ENCODE results near the gene ZNF536.
"Not testable (repeated sequence)": the region's sequence is repeated elsewhere in the genome, so short reads cannot be mapped to it uniquely, and the experiment has no call there.

The ZNF536 gene

DNA sequence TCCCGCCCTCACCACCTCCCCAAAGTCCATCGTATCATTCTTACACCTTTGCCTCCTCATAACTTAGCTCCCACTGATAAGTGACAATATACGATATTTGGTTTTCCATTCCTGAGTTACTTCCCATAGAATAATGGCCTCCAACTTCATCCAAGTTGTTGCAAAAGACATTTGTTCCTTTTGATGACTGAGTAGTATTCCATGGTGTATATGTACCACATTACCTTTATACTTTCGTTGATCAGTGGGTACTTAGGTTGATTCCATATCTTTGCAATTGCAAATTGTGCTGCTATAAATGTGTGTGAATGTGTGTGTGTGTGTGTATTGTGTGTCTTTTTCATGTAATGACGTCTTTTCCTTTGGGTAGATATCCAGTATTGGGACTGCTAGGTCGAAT is 109.6 kb downstream of the ZNF536 start:
- DNase-seq (ENCODE audit: low read depth, low spot score) = no peak

DNA sequence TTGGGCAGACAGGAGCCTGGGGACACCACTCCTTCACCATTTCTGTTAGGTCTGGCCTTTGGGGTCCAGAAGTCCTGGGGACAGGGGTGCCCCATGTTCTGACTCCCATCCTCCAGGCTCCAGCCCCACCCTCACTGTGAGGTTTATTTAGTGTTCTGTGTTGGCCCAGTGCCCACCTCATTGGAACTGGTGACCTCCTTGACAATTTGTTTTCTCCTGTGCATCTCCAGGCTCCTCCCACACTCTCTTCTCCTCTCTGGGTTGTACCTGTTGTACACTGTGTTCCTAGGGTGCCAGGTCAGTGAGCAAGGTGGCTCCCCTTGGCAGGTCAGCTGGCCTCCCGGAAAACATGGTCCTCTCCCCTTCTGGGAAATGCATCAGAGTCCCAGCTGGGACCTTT is 110.8 kb downstream of the ZNF536 start:
- no peak for DNase-seq (ENCODE audit: low read depth, low spot score)

- DNase-seq (ENCODE audit: low read depth, low spot score) = not testable (repeated sequence)
Measured at GRCh38 chr19:30486250-30486649, 114.1 kb downstream of the ZNF536 start.

DNA sequence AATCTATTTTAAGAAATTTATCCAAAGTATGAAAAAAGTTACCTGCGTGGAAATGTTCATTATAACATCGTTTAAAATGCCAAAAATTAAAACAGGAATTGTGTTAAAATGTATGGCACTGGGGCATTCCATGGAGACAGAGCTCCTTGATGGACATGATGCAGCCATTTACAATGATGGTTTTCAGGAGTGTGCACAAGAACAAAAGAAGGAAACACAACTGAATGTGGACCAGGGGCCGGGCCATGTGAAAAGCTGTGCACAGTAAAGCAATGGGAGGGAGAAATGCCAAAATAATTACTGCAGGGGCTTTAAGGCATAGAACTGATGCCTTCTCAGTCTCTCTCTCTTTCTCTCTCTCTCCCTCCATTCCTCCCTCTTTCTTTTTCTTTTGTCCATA is 115.0 kb downstream of the ZNF536 start:
- DNase-seq (ENCODE audit: low read depth, low spot score) = no peak

DNA sequence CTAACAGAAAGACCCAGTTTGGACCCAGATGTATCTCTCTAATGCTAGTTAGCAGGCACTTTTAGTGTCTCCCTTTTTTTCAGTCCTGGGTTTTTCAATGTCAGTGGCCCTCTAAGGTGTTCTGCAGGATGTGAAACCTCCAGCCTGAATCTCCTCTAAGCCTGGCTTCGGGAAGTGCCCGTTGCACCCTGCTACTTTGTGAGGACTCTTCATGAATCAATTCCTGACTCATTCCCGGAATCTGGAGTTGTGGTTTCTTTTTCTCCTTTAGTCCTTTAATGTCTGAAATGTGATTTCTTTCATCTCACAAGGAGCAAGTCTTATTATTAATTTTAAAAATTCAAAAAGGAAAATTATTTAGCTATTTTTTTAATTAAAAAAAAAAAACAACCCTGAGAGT is 116.0 kb downstream of the ZNF536 start:
- no peak for DNase-seq (ENCODE audit: low read depth, low spot score)

DNA sequence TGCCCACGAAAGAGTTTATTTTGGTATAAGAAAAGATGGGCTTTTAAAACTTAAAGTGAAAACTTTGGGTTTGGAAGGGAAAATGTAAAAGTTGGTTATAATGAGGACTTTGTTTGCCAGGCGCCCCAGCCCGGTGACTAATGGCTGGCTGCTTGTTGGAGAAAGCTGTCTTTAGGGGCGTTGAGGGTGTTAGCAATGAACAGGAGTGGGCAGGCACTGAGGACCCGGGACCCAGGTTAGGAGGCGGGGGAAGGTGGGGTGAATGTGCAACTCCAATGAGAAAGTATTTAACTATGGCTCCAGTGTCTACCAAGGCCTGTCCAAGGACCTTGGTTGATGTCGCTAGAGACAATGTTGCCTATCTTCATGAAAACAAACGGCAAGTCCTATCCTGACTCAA is 118.6 kb downstream of the ZNF536 start:
- DNase-seq (ENCODE audit: low read depth, low spot score) = no peak

GRCh38 chr19:30492586-30493270 is 120.5 kb downstream of the ZNF536 start:
- DNase-seq (ENCODE audit: low read depth, low spot score) = no peak

GRCh38 chr19:30497034-30497433 is 124.8 kb downstream of the ZNF536 start:
- DNase-seq (ENCODE audit: low read depth, low spot score) = no peak

- not testable (repeated sequence) for DNase-seq (ENCODE audit: low read depth, low spot score)
Measured at GRCh38 chr19:30498085-30498484, 125.9 kb downstream of the ZNF536 start.

- DNase-seq (ENCODE audit: low read depth, low spot score) = peak; percentile 17
Measured at GRCh38 chr19:30498707-30499106, 126.5 kb downstream of the ZNF536 start.

DNA sequence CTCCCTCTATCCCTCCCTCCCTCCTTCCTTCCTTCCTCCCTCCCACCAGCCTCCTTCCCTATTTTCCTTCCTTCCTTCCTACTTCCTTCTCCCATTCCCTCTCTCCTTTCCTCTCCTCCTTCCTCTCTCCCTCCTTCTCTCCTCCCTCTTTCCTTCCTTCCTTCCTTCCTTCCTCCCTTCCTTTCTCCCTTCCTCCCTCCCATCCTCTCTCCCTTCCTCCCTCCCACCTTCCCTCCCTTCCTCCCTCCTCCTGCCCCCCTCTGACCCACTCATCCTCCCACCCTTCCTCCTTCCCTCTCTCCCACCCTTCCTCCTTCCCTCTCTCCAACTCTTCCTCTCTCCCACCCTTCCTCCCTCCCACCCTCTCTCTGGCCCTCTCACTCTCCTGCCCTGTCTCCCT is 132.1 kb downstream of the ZNF536 start:
- DNase-seq (ENCODE audit: low read depth, low spot score) = no peak

DNA sequence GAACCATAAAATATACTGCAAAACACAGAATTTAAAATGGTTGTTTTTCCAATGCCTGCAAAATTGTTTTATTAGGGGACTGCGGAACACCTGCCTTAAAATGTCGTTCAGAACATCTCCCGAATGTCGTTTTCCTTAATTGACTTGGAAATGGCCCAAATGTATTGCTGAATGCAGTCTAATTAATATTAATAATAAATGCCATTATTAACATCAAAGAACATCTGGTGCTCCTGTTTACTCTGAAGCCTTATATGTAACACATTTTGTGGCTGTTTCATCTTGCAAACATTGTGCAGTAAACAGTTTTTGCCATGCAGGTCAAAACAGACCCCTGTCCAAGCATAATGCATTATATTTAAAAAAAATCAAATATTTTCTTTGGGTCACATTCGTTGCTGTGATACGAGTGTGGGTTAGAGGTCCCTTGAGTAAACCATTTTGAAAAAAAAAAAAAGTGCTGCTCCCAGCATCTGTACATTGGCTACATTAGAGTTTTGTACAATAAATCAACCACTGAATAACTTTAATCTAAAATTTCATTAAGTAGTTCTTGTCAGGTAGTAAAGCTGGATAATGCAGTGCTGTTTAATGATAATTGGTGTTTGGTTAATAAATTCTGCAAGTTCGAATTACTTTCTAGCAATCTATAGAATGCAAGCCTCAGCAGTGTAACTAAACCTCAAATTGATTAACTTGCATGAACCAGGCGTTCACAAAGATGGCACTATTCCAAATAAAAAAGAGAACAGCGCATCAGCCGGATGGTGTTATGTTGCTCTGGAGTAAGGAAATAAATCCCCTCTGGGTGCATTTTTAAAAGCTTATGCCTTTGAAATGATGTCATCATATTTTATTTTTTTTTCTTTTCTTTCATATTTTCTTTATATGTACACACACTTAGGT is 140.2 kb downstream of the ZNF536 start:
- DNase-seq (ENCODE audit: low read depth, low spot score) = no peak

- no peak for DNase-seq (ENCODE audit: low read depth, low spot score)
Measured at GRCh38 chr19:30513082-30513411, 140.9 kb downstream of the ZNF536 start.

DNA sequence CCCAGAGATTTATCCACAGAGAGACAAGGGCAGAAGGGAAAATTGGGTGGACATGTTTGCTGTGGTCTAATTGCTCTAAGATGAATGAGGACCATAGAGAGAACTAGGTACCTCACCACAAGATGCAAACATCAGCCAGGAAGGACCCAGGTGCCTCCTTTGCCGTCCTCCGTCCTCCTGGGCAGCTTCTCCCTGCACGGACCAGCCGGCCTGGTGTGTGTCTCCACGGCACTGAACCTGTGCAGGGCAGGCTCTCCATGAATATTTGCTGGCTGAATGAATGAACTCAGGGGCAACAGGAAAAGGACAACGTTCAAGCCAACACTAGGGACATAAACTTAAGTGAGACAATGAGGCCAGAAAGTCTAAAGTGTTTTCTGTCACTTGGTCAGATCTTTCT is 143.9 kb downstream of the ZNF536 start:
- DNase-seq (ENCODE audit: low read depth, low spot score) = no peak

- no peak for DNase-seq (ENCODE audit: low read depth, low spot score)
Measured at GRCh38 chr19:30516531-30516930, 144.3 kb downstream of the ZNF536 start.

DNA sequence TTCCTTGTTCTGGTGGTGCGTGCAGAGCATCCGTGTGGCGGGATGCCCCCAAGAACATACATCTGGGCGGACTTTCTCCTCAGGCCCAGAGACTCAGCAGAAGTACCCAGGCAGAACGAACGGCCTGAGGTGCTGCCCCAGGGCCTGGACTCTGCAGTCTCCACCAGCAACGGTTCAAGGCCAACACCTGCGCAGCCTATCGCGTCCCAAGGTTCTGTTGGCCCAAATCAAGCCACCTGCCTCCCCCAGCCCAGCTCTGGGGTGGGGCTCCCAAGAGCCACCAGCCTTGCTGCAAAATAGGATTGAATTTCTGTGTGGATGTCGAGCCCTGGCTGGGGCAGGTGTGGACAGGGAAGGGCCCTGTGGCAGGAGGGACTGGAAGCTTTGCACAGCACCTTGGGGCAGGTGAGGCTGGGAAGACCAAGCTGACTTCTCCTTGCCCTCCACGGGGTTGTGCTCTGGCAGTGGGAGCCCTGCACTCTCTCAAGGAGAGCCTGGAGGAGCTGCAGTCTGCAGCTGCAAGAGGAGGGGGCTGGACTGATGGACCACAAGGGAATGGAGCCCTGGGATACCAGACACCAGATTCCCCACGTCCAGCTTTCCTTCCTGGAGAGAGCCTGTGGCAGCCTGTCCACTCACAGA is 146.9 kb downstream of the ZNF536 start:
- no peak for DNase-seq (ENCODE audit: low read depth, low spot score)

GRCh38 chr19:30519607-30520205 is 147.5 kb downstream of the ZNF536 start:
- DNase-seq (ENCODE audit: low read depth, low spot score) = no peak

- DNase-seq (ENCODE audit: low read depth, low spot score) = no peak
Measured at GRCh38 chr19:30520735-30521479, 148.7 kb downstream of the ZNF536 start.

GRCh38 chr19:30521937-30522336 is 149.8 kb downstream of the ZNF536 start:
- DNase-seq (ENCODE audit: low read depth, low spot score) = no peak

GRCh38 chr19:30522341-30522740 is 150.2 kb downstream of the ZNF536 start:
- no peak for DNase-seq (ENCODE audit: low read depth, low spot score)

DNA sequence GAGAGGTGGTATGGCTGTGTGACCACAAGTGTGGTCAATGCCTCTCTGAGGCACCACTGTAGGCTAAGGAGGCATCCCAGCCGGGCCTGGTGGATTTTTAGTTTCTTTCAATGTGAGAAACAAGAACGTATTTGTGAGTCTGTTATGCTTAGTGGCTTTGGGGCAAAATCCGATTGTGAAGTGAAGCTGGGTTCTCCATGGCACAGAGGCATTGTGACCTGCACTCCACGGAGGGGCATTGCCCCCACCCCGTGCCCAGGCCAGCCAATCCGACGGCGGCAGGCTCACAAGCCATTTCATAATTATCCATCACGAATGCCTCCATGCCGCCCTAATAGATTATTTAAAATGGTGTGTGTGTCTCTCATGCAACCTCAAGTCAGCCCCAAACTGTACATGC is 151.6 kb downstream of the ZNF536 start:
- no peak for DNase-seq (ENCODE audit: low read depth, low spot score)

DNA sequence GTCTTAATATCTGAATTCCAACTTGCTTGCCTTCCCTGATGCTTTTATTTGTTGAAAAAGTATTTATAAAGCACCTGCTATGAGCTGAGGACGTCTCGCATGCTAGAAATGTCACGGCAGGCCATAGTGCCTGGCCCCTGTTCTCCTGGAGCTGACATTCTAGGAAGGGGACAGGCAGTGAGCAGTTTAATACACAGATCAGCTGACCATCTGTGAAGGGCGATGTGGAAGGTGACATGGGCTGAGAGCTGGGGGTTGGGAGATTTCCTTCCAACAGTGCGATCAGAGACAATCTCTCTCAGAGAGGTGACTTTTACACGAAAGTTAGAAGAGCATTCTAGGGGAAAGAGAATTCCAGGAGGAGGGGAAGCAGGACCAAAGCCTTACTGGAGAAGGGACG is 153.2 kb downstream of the ZNF536 start:
- no peak for DNase-seq (ENCODE audit: low read depth, low spot score)
